Esophagus (tissue), 2 donors: ENCODE results near the gene MAP3K8. TPM values are rescaled to one million over a fixed set of nuclear protein-coding genes. Genes with fewer than 3 reads are reported as not detected.
"Not testable (repeated sequence)": the region's sequence is repeated elsewhere in the genome, so short reads cannot be mapped to it uniquely, and the experiment has no call there.

Experiments used
- H3K27ac ChIP-seq, 2 donors: one replicate each; pipeline ENCODE4 v1.5.1; 2013; ENCODE audit warnings: low read depth in 2 of 2, mild to moderate bottlenecking in 2 of 2, inconsistent platforms in 1 of 2, low read length in 1 of 2, moderate library complexity in 1 of 2
- H3K27me3 ChIP-seq, 2 donors: one replicate each; pipeline ENCODE4 v1.6.1; 2013; ENCODE audit warnings: low read length in 2 of 2, control low read depth in 1 of 2, mild to moderate bottlenecking in 1 of 2; ENCODE audit not compliant: insufficient read depth in 2 of 2, control insufficient read depth in 1 of 2
- H3K36me3 ChIP-seq, 2 donors: one replicate each; pipeline ENCODE4 v1.6.1; 2013; ENCODE audit warnings: low read length in 1 of 2; ENCODE audit not compliant: control insufficient read depth in 2 of 2, insufficient read depth in 2 of 2
- H3K4me1 ChIP-seq, 2 donors: one replicate each; pipeline ENCODE4 v1.6.1; 2013; ENCODE audit warnings: low read length in 1 of 2; ENCODE audit not compliant: control insufficient read depth in 2 of 2, insufficient read depth in 2 of 2
- H3K4me3 ChIP-seq, 2 donors: one replicate each; pipeline ENCODE4 v1.5.1; 2013; ENCODE audit warnings: low read length in 2 of 2, mild to moderate bottlenecking in 2 of 2, low read depth in 1 of 2, moderate library complexity in 1 of 2
- H3K9me3 ChIP-seq, 2 donors: one replicate each; pipeline ENCODE4 v1.6.1; 2013; ENCODE audit warnings: mild to moderate bottlenecking in 2 of 2, low read depth in 1 of 2, low read length in 1 of 2, moderate library complexity in 1 of 2; ENCODE audit not compliant: control insufficient read depth in 2 of 2, insufficient read depth in 1 of 2
- WGBS, 2 donors: extraction: QIAGEN DNeasy Blood & Tissue Kit; methylation state at CpG; one replicate each; pipeline ENCODE4 v1.1.7; 2013; 5-methylcytosine and 5-hydroxymethylcytosine counted together
- polyA plus RNA-seq, 2 donors: library from polyadenylated mRNA; stranded (reverse); fragments of 200-250 nt; gene quantifications; one replicate each; pipeline ENCODE4 v1.2.3, GENCODE V29; 2013
- donor health status: healthy with polysubstance abuse.
- donor health status: Bipolar disorder and iron deficiency.

MAP3K8 gene
- polyA plus RNA-seq, 2 donors: 13.7 to 20.1 TPM

DNA sequence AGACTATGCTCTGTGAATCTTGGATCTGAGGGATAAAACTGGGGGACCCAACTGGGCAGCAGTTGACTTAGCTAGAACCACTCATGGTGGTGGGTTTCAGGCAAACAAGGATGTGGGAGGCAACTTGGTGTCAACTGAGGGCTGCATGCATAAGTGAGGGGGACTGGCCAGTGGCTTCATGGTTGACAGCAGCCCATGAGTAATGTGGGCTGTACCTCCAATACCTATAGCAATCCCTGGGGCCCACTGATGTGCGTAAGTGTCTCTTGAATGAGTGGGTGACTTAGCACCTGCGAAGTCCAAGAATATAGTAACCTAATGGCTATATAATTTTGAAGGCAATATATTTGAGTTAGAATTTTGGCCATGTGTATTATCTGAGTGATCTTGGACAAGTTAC lies 13.7 kb upstream of the MAP3K8 start:
- H3K36me3 ChIP-seq: no peaks in the 10 kb centered on the region
- H3K4me3 ChIP-seq: no peak overlapping the region
- H3K27ac ChIP-seq: no peak overlapping the region
- no peaks in the 10 kb centered on the region for H3K27me3 ChIP-seq
- H3K4me1 ChIP-seq: no peaks in the 10 kb centered on the region
- 94 to 100% methylated on average over 2 of the region's 2 CpGs for WGBS, 2 donors
- no peaks in the 10 kb centered on the region for H3K9me3 ChIP-seq

- no peaks in the 10 kb centered on the region for H3K27me3 ChIP-seq
- H3K4me3 ChIP-seq: no peak overlapping the region
- no peaks in the 10 kb centered on the region for H3K4me1 ChIP-seq
- 72 to 82% methylated on average over 1 of the region's 1 CpG for WGBS, 2 donors
- H3K36me3 ChIP-seq: no peaks in the 10 kb centered on the region
- no peaks in the 10 kb centered on the region for H3K9me3 ChIP-seq
- H3K27ac ChIP-seq: no peak overlapping the region
Observed at GRCh38 chr10:30420766-30421165, 13.2 kb upstream of the MAP3K8 start.

DNA sequence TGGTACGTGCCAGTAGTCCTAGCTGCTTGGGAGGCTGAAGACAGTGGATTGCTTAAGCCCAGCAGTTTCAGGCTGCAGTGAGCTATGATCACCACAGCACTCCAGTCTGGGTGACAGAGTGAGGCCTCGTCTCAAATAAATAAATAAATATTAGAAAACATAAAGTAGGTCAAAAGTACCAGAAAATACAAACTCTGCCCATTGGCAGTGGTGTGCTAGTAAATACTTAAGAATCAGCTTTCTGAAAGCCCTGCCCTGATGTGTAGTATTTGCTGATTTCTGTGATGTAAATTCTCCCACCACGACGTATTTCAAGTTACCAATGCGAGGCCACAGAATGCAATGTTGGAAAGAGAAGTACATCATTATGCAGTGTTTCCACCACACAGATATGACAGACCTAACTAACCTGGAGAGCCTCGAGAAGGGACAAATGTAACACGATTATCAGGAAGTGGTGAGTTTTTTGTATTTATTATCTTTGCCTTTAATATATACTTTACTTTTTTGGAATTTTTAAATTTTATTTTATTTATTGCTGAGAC lies 11.8 kb upstream of the MAP3K8 start:
- no peaks in the 10 kb centered on the region for H3K4me1 ChIP-seq
- WGBS, 2 donors: 83 to 90% methylated on average over 7 of the region's 7 CpGs
- no peaks in the 10 kb centered on the region for H3K9me3 ChIP-seq
- H3K27me3 ChIP-seq: no peaks in the 10 kb centered on the region
- H3K4me3 ChIP-seq: no peak overlapping the region
- H3K36me3 ChIP-seq: no peaks in the 10 kb centered on the region
- no peak overlapping the region for H3K27ac ChIP-seq

GRCh38 chr10:30422981-30423654 lies 10.9 kb upstream of the MAP3K8 start:
- WGBS, 2 donors: 50 to 52% methylated on average over 8 of the region's 8 CpGs
- Histone ChIP-seq H3K27me3 (no peaks in the 10 kb centered on the region), H3K4me3 (no peak overlapping the region), H3K4me1 (peaks cover 0 to 3% of the 10 kb centered on the region in 2 donors), H3K9me3 (no peaks in the 10 kb centered on the region), H3K36me3 (no peaks in the 10 kb centered on the region), H3K27ac (peak overlapping the region; percentile 20 to 63)

- H3K9me3 ChIP-seq, H3K27me3 ChIP-seq, H3K36me3 ChIP-seq, H3K4me1 ChIP-seq, H3K4me3 ChIP-seq: not testable (repeated sequence)
- peak overlapping the region; percentile 11 to 59 for H3K27ac ChIP-seq
- WGBS, 2 donors: 47 to 54% methylated on average over 6 of the region's 6 CpGs
Observed at GRCh38 chr10:30423655-30424275, 10.2 kb upstream of the MAP3K8 start.

DNA sequence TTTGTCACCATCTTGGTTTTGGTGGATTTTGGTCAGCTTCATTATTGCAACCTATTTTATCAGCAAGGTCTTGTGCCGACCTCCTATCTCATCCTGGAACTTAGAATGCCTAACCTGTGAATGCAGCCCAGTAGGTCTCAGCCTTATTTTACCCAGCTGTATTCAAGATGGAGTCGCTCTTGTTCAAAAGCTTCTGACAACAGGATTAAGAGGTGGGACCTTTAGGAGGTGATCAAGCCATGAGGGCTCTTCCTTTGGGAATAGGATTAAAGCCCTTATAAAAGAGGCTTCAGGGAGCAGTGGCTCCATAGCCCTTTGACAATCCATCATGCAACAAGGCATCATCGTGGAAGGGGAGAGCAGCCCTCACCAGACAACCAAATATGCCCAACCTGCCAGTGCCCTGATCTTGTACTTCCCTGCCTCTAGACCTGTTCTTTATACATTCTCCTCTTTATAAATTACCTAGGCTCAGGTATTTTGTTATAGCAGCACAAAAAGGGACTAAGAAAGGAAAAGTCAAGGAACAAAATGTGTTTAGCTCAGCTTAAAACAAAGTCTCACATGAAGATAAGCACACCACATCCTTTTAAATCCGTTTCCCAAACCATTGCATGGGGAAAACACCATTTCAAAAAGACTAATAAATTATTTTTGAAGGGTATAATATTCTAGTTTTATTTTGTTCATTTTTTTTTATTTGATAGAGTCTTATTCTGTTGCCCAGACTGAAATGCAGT lies 8.5 kb upstream of the MAP3K8 start:
- WGBS, 2 donors: 71 to 84% methylated on average over 4 of the region's 4 CpGs
- no peaks in the 10 kb centered on the region for H3K36me3 ChIP-seq
- H3K27me3 ChIP-seq: no peaks in the 10 kb centered on the region
- H3K4me1 ChIP-seq: peaks cover 0 to 3% of the 10 kb centered on the region in 2 donors
- H3K27ac ChIP-seq: no peak overlapping the region
- no peaks in the 10 kb centered on the region for H3K9me3 ChIP-seq
- no peak overlapping the region for H3K4me3 ChIP-seq

DNA sequence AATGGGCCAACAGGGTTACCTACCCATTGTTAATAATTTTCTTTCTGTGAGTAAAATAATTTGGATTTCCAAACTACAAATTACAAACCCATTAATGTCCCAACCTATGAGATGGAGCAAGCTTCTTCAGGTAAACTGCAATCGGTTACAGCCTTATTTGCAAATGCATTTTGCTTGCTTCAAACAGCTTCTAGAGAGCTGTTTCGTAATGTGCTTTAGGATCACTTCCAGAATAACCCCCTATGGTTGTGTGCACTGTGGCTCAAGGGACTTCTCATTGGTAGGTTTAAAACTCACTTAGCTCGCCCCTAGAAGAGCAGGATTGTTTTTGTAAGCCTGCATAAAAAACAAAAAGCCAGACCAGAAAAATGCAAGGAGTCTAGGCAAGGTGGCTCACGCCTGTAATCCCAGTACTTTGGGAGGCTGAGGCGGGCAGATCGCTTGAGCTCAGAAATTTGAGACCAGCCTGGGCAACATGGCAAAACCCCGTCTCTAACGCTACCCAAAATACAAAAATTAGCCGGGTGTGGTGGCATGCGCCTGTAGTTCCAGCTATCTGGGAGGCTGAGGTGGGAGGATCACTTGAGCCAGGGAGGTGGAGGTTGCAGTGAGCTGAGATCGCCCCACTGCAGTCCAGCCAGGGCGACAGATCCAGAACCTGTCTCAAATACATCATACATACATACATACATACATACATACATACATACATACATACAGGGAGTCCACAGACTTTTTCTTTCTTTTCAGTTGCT lies 3.3 kb upstream of the MAP3K8 start:
- Histone ChIP-seq H3K4me3 (no peak overlapping the region), H3K36me3 (no peaks in the 10 kb centered on the region), H3K9me3 (no peaks in the 10 kb centered on the region), H3K27me3 (no peaks in the 10 kb centered on the region), H3K27ac (peak overlapping the region; percentile 91 to 97), H3K4me1 (peaks cover 0 to 3% of the 10 kb centered on the region in 2 donors)
- WGBS, 2 donors: 91 to 92% methylated on average over 12 of the region's 12 CpGs

DNA sequence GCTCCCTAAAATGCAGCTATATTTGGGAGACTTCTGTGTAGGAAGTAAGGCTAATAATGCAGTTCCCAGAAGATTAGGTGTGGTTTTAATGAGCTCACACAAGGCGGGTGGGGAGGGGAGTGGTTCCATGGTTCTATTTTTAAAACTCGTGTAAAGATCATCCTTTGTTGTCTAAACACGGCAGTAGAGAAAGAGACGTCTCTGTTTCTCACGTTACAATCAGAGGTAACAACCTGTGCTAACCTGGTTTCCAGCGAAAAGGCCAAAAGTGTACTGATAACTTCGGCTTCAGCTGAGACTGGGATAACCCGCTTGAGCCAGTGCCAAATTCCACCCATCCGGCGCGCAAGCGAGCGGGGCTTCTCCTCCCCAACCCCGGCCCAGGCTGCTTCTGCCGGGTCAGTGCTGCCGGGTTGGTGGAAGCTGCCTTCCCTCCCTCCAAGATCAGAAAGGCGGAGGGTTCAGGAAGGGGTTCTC lies 2.5 kb upstream of the MAP3K8 start:
- Histone ChIP-seq H3K27me3 (no peaks in the 10 kb centered on the region), H3K4me1 (peaks cover 0 to 3% of the 10 kb centered on the region in 2 donors), H3K9me3 (no peaks in the 10 kb centered on the region), H3K36me3 (no peaks in the 10 kb centered on the region), H3K4me3 (no peak overlapping the region), H3K27ac (peak overlapping the region; percentile 91 to 97)
- WGBS, 2 donors: 28 to 37% methylated on average over 17 of the region's 17 CpGs
